ENCODE results near the gene LOC128125822.

The LOC128125822 gene

DNA sequence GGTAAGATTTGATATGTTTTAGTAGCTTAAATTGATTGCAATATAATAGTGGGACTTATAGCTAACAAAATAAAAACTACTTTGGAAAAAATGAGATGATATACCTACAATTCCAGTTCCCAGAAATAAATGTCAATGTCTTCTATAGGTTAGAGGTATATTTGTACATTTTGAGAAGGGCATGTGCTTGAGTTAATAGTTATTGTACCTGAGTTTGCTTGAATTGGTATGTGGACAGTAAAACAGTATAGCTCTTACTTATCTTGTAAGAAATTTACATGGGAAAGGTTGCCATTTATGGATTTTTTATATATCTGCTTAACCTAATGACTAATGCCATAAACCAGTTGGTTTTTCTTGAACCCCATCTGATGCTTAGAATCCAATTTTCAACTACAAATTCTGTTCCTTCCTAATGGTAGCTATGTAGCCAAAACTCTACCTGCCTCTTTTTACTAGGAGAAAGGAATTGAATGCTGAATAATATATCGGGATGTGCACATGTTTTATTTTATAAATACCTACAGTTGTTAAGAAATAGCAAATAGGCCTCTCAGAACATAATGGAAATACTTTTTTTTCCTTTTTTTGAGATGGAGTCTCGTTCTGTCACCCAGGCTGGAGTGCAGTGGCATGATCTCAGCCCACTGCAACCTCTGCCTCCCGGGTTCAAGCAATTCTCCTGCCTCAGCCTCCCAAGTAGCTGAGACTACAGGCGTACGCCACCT is 4.9 kb downstream of the LOC128125822 start:
- no peak for DNase-seq (ENCODE audit: extremely low spot score)
- POLR2A ChIA-PET, result interaction anchor here (0.6 to 1.1 kb wide), 2 partner anchors 20 to 21 kb away, joined by 3 read pairs; no protein-coding TSS in a partner anchor
- TF ChIP-seq, protein P1, sequence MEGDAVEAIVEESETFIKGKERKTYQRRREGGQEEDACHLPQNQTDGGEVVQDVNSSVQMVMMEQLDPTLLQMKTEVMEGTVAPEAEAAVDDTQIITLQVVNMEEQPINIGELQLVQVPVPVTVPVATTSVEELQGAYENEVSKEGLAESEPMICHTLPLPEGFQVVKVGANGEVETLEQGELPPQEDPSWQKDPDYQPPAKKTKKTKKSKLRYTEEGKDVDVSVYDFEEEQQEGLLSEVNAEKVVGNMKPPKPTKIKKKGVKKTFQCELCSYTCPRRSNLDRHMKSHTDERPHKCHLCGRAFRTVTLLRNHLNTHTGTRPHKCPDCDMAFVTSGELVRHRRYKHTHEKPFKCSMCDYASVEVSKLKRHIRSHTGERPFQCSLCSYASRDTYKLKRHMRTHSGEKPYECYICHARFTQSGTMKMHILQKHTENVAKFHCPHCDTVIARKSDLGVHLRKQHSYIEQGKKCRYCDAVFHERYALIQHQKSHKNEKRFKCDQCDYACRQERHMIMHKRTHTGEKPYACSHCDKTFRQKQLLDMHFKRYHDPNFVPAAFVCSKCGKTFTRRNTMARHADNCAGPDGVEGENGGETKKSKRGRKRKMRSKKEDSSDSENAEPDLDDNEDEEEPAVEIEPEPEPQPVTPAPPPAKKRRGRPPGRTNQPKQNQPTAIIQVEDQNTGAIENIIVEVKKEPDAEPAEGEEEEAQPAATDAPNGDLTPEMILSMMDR (IDR thresholded peaks at IDR 0.05; ENCODE audit: control extremely low read depth, extremely low read depth, low read depth, missing control alignments), result no peak
- CTCF ChIA-PET, result interaction anchor here (1.1 to 1.2 kb wide), 3 partner anchors 22 to 225 kb away, joined by 3 to 7 read pairs (median 5); no protein-coding TSS in a partner anchor

DNA sequence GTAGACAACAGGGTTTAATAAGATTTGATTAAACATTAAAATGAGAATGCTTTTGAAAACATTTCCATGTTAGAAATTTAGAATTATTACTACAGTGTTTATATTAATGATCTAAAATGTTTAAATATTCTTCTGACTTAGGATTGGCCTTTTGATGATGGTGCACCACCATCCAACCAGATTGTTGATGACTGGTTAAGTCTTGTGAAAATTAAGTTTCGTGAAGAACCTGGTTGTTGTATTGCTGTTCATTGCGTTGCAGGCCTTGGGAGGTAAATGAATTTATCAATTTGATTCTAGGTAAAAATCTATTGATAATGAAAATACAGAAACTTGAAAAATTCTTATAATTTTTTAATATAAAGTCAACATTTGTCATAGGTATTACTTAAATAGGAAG is 6.5 kb downstream of the LOC128125822 start:
- POLR2A ChIA-PET, result no interaction called here
- CTCF ChIA-PET, result interaction anchor here (1.0 kb wide), 1 partner anchor 226 kb away, joined by 4 read pairs; no protein-coding TSS in a partner anchor
- TF ChIP-seq, protein P1 (IDR thresholded peaks at IDR 0.05; ENCODE audit: control extremely low read depth, extremely low read depth, low read depth, missing control alignments), result no peak
- no peak for DNase-seq (ENCODE audit: extremely low spot score)

DNA sequence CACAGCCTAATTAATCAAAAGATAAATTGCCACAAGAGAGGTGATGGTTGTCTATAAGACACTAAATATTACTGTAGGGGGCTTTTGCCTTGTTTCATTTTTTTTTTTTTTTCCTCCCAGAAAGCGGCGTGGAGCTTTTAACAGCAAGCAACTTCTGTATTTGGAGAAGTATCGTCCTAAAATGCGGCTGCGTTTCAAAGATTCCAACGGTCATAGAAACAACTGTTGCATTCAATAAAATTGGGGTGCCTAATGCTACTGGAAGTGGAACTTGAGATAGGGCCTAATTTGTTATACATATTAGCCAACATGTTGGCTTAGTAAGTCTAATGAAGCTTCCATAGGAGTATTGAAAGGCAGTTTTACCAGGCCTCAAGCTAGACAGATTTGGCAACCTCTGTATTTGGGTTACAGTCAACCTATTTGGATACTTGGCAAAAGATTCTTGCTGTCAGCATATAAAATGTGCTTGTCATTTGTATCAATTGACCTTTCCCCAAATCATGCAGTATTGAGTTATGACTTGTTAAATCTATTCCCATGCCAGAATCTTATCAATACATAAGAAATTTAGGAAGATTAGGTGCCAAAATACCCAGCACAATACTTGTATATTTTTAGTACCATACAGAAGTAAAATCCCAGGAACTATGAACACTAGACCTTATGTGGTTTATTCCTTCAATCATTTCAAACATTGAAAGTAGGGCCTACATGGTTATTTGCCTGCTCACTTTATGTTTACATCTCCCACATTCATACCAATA is 7.8 kb downstream of the LOC128125822 start:
- CTCF ChIA-PET, result no interaction called here
- no peak for DNase-seq (ENCODE audit: extremely low spot score)
- TF ChIP-seq, protein P1 (IDR thresholded peaks at IDR 0.05; ENCODE audit: control extremely low read depth, extremely low read depth, low read depth, missing control alignments), result no peak
- POLR2A ChIA-PET, result no interaction called here

DNA sequence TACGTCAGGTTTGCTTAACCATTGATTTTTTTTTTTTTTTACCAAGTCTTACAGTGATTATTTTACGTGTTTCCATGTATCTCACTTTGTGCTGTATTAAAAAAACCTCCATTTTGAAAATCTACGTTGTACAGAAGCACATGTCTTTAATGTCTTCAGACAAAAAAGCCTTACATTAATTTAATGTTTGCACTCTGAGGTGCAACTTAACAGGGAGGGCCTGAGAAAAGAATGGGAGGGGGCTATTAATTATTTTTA is 8.4 kb downstream of the LOC128125822 start:
- ChIA-PET CTCF (no interaction called here), POLR2A (no interaction called here)
- no peak for DNase-seq (ENCODE audit: extremely low spot score)
- TF ChIP-seq, protein P1 (IDR thresholded peaks at IDR 0.05; ENCODE audit: control extremely low read depth, extremely low read depth, low read depth, missing control alignments), result no peak

DNA sequence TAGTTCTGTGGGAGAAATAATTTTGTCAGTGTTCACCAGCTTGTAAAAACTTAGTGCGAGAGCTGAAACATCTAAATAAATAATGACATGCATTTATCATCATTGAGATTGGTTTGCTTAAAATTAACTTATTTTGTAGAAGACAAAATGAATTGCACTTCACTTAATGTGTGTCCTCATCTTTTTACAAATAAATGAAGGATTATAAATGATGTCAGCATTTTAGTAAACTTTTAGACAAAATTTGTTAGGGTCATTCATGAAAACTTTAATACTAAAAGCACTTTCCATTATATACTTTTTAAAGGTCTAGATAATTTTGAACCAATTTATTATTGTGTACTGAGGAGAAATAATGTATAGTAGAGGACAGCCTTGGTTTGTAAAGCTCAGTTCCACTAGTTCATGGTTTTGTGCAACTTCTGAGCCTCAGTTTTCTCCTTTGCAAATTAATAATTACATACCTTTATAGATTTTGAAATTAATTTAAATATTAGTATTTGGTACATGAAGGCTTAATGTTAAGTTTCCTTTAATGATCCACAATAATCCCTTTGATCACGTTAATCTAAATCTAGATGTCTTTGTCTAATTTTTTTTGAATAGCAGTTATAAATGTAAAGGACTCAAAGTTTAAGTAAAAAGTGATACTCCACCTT is 9.2 kb downstream of the LOC128125822 start:
- ChIA-PET CTCF (no interaction called here), POLR2A (no interaction called here)
- no peak for DNase-seq (ENCODE audit: extremely low spot score)
- TF ChIP-seq, protein P1 (IDR thresholded peaks at IDR 0.05; ENCODE audit: control extremely low read depth, extremely low read depth, low read depth, missing control alignments), result no peak

DNA sequence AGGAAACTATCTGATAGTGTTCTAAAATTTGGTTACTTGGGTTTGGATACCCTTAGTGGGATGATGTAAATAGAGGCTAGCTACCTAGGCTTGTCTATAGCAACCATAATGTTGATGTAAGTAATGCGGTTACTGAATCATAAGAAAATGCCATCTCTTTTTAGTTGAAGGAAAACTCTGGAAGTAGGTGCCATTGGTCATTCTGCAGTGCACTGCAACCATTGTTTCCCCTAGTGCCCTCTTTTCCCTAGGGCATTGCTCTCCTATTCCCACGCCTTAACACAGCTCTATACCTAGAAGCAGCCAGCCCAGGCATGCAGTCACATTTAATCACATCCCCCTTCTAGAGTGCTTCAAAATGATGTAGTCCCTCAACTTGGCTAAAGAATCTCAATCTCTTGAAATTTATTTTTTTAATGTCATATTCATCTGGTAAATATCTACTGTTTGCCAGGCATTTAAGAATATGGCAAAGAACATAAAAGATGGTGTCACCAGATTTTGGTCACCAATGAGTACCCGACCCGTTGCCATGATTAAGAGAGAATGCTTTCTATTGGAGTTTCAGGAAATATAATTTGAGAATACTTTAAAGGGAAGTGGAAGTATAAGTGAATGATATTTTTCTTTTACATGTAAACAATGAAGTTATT is 10.4 kb downstream of the LOC128125822 start:
- TF ChIP-seq, protein P1 (IDR thresholded peaks at IDR 0.05; ENCODE audit: control extremely low read depth, extremely low read depth, low read depth, missing control alignments), result no peak
- no peak for DNase-seq (ENCODE audit: extremely low spot score)
- ChIA-PET CTCF (interaction anchor here (0.6 to 6.8 kb wide), 5 partner anchors 9 to 181 kb away, joined by 3 to 34 read pairs (median 3); no protein-coding TSS in a partner anchor), POLR2A (no interaction called here)

Data from GM10248 (cell line).